Measurements from ENCODE around the gene GALR3.
A peak's percentile ranks its signal among the peaks of the same experiment; 100 is the strongest.

Gene GALR3

DNA sequence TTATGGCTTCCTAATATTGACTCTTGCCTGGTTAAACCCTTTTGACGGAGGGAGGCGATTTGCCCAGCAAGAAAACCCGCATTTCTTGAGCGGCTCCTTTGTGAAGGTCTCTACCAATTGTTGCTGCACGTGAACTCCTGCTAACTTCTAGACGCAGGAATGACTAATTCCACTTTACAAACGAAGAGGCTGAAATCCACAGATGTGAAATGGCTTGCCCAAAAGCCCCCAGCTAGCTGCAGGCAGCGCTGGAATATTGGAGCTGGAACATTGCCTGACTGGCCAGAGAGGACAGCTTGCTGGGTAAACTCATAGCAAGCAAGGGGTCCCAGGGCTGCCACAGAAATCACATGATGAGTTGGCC, 14.9 kb upstream of the GALR3 start:
- Mint-ChIP-seq H3K27me3 (peaks cover 22% of the 10 kb centered on the region), H3K9me3 (ENCODE audit: low read depth) (no peaks in the 10 kb centered on the region), H3K36me3 (no peaks in the 10 kb centered on the region), H3K4me3 (peak overlapping the region; percentile 81), H3K27ac (no peak overlapping the region), H3K4me1 (ENCODE audit: low read depth) (peaks cover 28% of the 10 kb centered on the region)

DNA sequence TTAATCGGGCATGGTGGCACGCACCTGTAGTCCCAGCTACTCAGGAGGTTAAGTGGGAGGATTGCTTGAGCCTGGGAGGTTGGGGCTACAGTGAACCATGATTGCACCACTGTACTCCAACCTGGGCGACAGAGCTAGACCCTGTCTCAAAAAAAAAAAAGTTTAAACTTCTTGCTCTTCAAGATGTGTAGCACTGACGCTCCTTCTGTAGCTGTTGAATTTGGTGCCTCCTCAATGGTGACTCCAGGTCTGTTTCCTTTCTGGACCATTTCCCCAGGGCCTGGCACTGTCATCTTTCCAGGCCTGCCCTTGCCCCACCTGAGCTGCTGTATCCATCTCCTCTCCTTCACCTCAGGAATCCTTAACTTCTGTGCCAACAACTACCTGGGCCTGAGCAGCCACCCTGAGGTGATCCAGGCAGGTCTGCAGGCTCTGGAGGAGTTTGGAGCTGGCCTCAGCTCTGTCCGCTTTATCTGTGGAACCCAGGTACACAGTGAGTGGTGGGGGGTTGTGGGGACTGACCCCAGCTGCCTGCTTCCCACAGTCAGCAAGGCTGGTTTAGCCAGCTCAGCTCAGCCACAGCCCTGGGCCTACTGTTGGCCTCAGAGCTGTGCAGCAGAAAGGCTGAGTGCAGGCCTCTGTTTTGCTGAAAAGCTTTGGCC, 13.4 kb upstream of the GALR3 start:
- no peaks in the 10 kb centered on the region for H3K9me3 Mint-ChIP-seq (ENCODE audit: low read depth)
- no peaks in the 10 kb centered on the region for H3K36me3 Mint-ChIP-seq
- H3K4me1 Mint-ChIP-seq (ENCODE audit: low read depth), result peaks cover 25% of the 10 kb centered on the region
- no peak overlapping the region for H3K4me3 Mint-ChIP-seq
- no peak overlapping the region for H3K27ac Mint-ChIP-seq
- peaks cover 19% of the 10 kb centered on the region for H3K27me3 Mint-ChIP-seq

DNA sequence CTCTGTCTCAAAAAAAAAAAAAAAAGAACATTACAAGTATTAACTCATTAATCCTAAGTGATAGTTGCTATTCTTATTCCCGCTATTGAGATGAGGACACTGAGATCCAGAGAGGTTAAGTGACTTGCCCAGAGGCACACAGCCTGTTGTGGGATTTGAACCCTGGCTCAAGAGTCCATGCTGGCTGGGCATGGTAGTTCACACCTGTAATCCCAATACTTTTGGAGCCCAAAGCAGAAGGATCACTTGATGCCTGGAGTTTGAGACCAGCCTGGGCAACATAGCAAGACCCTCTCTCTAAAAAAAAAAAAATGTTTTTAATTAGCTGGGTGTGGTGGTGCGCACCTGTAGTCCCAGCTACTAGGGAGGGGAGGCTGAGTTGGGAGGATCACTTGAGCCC, 11.3 kb upstream of the GALR3 start:
- Mint-ChIP-seq H3K9me3 (ENCODE audit: low read depth) (no peaks in the 10 kb centered on the region), H3K4me1 (ENCODE audit: low read depth) (peaks cover 13% of the 10 kb centered on the region), H3K27me3 (peaks cover 10% of the 10 kb centered on the region)

GRCh38 chr22:37812869-37813678, 10.1 kb upstream of the GALR3 start:
- H3K27ac Mint-ChIP-seq, result no peak overlapping the region
- no peaks in the 10 kb centered on the region for H3K9me3 Mint-ChIP-seq (ENCODE audit: low read depth)
- H3K27me3 Mint-ChIP-seq, result peaks cover 12% of the 10 kb centered on the region
- no peaks in the 10 kb centered on the region for H3K36me3 Mint-ChIP-seq
- H3K4me1 Mint-ChIP-seq (ENCODE audit: low read depth), result peaks cover 13% of the 10 kb centered on the region
- H3K4me3 Mint-ChIP-seq, result no peak overlapping the region

More for the DNA sequence above, 11.3 kb upstream of the GALR3 start:
- no peaks in the 10 kb centered on the region for H3K36me3 Mint-ChIP-seq
- no peak overlapping the region for H3K4me3 Mint-ChIP-seq
- H3K27ac Mint-ChIP-seq, result no peak overlapping the region

DNA sequence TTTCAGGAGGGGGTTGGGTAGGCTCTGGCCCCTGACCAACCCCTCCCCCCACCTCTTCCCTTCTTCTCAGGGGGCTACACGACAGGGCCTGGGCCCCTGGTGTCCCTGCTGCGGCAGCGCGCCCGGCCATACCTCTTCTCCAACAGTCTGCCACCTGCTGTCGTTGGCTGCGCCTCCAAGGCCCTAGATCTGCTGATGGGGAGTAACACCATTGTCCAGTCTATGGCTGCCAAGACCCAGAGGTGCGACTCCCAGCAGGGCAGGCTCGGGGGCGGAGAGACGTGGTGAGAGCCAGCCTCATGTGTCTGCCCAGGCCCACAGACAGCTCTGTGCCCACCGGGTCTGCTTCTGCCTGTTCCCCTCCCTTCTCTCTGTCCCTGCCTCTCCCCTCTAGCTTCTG, 7.6 kb upstream of the GALR3 start:
- Mint-ChIP-seq H3K27ac (no peak overlapping the region), H3K4me3 (no peak overlapping the region), H3K4me1 (ENCODE audit: low read depth) (peaks cover 9% of the 10 kb centered on the region), H3K36me3 (no peaks in the 10 kb centered on the region), H3K9me3 (ENCODE audit: low read depth) (no peaks in the 10 kb centered on the region), H3K27me3 (peaks cover 12% of the 10 kb centered on the region)

DNA sequence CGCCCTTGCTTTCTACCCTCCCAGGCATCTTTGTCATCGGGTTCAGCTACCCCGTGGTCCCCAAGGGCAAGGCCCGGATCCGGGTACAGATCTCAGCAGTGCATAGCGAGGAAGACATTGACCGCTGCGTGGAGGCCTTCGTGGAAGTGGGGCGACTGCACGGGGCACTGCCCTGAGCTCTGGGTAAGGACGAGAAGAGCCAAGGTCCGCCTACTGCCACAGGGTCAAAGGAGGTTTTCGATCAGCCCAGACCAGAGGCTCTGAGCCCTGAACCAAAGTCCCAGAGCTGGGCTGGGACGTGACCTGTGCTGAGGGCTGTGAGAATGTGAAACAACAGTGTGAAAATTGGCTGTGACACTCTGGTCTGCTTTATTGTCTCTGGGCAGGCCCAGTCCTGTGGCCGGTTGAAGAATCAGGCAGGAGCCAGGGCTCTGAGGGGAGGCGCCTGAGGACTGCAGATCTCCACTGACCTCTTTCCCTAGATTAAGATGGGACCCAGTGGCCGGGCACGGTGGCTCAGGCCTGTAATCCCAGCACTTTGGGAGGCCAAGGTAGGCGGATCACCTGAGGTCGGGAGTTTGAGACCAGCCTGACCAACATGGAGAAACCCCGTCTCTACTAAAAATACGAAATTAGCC, 6.5 kb upstream of the GALR3 start:
- no peaks in the 10 kb centered on the region for H3K9me3 Mint-ChIP-seq (ENCODE audit: low read depth)
- peaks cover 12% of the 10 kb centered on the region for H3K27me3 Mint-ChIP-seq
- H3K27ac Mint-ChIP-seq, result no peak overlapping the region
- H3K4me1 Mint-ChIP-seq (ENCODE audit: low read depth), result peaks cover 9% of the 10 kb centered on the region
- no peak overlapping the region for H3K4me3 Mint-ChIP-seq
- H3K36me3 Mint-ChIP-seq, result no peaks in the 10 kb centered on the region

DNA sequence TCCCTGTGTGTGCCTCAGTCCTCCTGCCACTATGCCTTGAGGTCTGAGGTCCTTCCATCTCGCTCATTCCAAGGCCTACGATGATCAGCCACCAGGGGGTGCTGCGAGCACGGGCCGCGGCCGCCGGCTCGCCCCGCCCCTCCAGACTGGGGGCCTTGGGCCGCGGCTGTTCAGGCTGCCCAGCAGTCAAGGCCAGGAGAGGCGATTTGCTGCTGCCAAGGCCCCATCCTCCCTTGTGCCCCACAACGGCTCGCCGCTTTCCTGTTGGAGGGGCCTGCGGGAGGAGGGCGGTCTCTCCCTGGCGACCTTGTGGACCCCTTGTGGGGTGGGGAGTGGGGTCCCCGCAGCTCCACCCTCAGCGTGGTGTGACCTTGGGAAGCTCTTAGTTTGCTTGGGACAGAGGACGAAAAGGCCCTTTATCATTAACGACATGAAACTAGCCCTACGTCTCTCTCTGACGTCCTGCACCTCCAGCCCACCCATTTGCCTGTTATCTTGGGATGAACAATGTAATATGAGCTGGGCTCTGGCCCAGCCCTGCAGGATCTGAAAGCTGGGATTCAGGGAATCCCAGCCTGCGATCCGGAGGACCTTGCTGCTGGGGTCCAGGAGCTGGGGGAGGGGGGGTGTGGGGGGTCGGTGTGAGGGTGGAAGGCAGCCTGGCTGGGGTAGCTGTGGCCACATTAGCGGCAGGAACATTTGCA, 5.3 kb upstream of the GALR3 start:
- Mint-ChIP-seq H3K9me3 (ENCODE audit: low read depth) (no peaks in the 10 kb centered on the region), H3K27me3 (peaks cover 12% of the 10 kb centered on the region), H3K27ac (no peak overlapping the region), H3K36me3 (no peaks in the 10 kb centered on the region), H3K4me3 (peak overlapping the region; percentile 30), H3K4me1 (ENCODE audit: low read depth) (peaks cover 9% of the 10 kb centered on the region)

- Mint-ChIP-seq H3K36me3 (no peaks in the 10 kb centered on the region), H3K27ac (no peak overlapping the region), H3K4me3 (peak overlapping the region; percentile 59), H3K4me1 (ENCODE audit: low read depth) (peaks cover 9% of the 10 kb centered on the region), H3K27me3 (peaks cover 14% of the 10 kb centered on the region), H3K9me3 (ENCODE audit: low read depth) (no peaks in the 10 kb centered on the region)
Measured at GRCh38 chr22:37818409-37819104, 4.6 kb upstream of the GALR3 start.

- no peaks in the 10 kb centered on the region for H3K9me3 Mint-ChIP-seq (ENCODE audit: low read depth)
- H3K27me3 Mint-ChIP-seq, result peaks cover 14% of the 10 kb centered on the region
- H3K27ac Mint-ChIP-seq, result no peak overlapping the region
- no peaks in the 10 kb centered on the region for H3K36me3 Mint-ChIP-seq
- H3K4me1 Mint-ChIP-seq (ENCODE audit: low read depth), result peaks cover 9% of the 10 kb centered on the region
- peak overlapping the region; percentile 59 for H3K4me3 Mint-ChIP-seq
Measured at GRCh38 chr22:37819105-37819433, 4.1 kb upstream of the GALR3 start.

- no peak overlapping the region for H3K4me3 Mint-ChIP-seq
- no peaks in the 10 kb centered on the region for H3K36me3 Mint-ChIP-seq
- H3K4me1 Mint-ChIP-seq (ENCODE audit: low read depth), result peaks cover 11% of the 10 kb centered on the region
- no peak overlapping the region for H3K27ac Mint-ChIP-seq
- no peaks in the 10 kb centered on the region for H3K9me3 Mint-ChIP-seq (ENCODE audit: low read depth)
- H3K27me3 Mint-ChIP-seq, result peaks cover 14% of the 10 kb centered on the region
Measured at GRCh38 chr22:37820350-37820749, 2.8 kb upstream of the GALR3 start.

DNA sequence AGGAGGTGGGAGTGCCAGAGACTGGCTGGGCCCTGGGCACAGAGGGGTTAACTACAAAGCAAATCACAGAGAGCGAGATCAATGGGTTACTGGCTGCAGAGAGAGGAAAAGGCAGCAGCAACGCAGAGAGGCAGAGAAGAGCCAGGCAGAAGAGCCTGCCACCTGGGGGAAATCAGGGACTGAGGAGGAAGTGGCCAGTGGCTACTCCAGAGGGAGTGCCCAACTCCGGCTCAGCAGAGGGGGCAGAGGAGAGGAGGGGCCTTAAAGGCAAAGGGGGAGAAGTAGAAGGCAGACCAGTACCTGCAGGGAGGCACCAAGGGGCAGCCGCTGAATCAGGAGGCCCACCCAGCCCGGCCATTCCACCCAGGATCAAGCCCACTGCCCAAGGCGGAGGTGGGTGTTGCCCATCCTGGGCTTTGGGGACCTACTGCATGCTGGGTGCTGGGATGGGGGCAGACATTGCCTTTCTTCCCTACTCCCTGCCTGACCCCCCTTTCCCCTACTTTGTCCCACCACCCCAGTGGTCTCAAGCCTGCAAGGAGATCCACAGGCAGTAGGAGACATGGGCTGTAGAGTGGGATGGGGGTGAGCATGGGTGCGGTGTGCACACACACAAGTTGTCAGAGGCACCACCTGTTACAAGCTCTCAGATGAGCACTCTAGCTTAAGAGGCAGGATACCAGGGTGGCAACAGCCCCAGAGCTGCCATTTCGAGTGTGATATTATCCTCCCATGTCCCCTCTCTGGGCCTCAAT, 926 bp upstream of the GALR3 start:
- Mint-ChIP-seq H3K4me3 (no peak overlapping the region), H3K27me3 (peaks cover 14% of the 10 kb centered on the region), H3K4me1 (ENCODE audit: low read depth) (peaks cover 11% of the 10 kb centered on the region), H3K36me3 (no peaks in the 10 kb centered on the region), H3K9me3 (ENCODE audit: low read depth) (no peaks in the 10 kb centered on the region), H3K27ac (no peak overlapping the region)

- no peaks in the 10 kb centered on the region for H3K9me3 Mint-ChIP-seq (ENCODE audit: low read depth)
- peaks cover 12% of the 10 kb centered on the region for H3K27me3 Mint-ChIP-seq
- peaks cover 2% of the 10 kb centered on the region for H3K4me1 Mint-ChIP-seq (ENCODE audit: low read depth)
- H3K4me3 Mint-ChIP-seq, result peak overlapping the region; percentile 66
- H3K36me3 Mint-ChIP-seq, result peaks cover 2% of the 10 kb centered on the region
- H3K27ac Mint-ChIP-seq, result no peak overlapping the region
Measured at GRCh38 chr22:37824674-37825641, 1.8 kb downstream of the GALR3 start.

GRCh38 chr22:37827056-37827455, 3.9 kb downstream of the GALR3 start:
- Mint-ChIP-seq H3K9me3 (ENCODE audit: low read depth) (no peaks in the 10 kb centered on the region), H3K27me3 (peaks cover 4% of the 10 kb centered on the region), H3K4me3 (no peak overlapping the region), H3K27ac (no peak overlapping the region), H3K4me1 (ENCODE audit: low read depth) (peaks cover 2% of the 10 kb centered on the region), H3K36me3 (peaks cover 2% of the 10 kb centered on the region)

Data from activated naive CD8-positive, alpha-beta T cell (primary cell).